Gastrocnemius medialis (tissue), 4 donors: ENCODE results near the gene CYS1. TPM values are rescaled to one million over a fixed set of nuclear protein-coding genes. Genes with fewer than 3 reads are reported as not detected.

Experiments used
- ATAC-seq, 2 donors: fragments of 150-250 bp; one replicate each; pipeline ENCODE4 v1.9.1; 2016
- DNase-seq, 2 donors: peaks; one replicate each; pipeline ENCODE4 v3.0.0-alpha.2; 2019
- H3K27ac ChIP-seq, 4 donors: fragments of 200-600 bp; sonication (generic); 1 replicate in 1 of 4; 2 replicates in 3 of 4; pipeline ENCODE4 v1.5.1; 2016 to 2018; ENCODE audit warnings: mild to moderate bottlenecking in 2 of 4, moderate library complexity in 1 of 4
- H3K27me3 ChIP-seq, 3 donors: fragments of 200-600 bp; sonication (generic) in 2 of 3; 1 replicate in 1 of 3; 2 replicates in 2 of 3; pipeline versions ENCODE4 v1.5.1 to v1.6.0; 2016 to 2019; ENCODE audit warnings: mild to moderate bottlenecking in 1 of 3, moderate library complexity in 1 of 3
- H3K36me3 ChIP-seq, 2 donors: fragments of 200-600 bp; sonication (generic) in 1 of 2; one replicate each; pipeline ENCODE4 v1.5.1; 2017 to 2018
- H3K4me1 ChIP-seq, 2 donors: fragments of 200-600 bp; sonication (generic) in 1 of 2; one replicate each; pipeline ENCODE4 v1.5.1; 2016 to 2017; ENCODE audit warnings: mild to moderate bottlenecking in 2 of 2
- H3K4me3 ChIP-seq, 4 donors: fragments of 200-600 bp; sonication (generic) in 3 of 4; 1 replicate in 1 of 4; 2 replicates in 3 of 4; pipeline ENCODE4 v1.5.1; 2016 to 2019; ENCODE audit warnings: mild to moderate bottlenecking in 2 of 4
- H3K9me3 ChIP-seq, 3 donors: fragments of 200-600 bp; sonication (generic) in 2 of 3; 1 replicate in 1 of 3; 2 replicates in 2 of 3; pipeline ENCODE4 v1.5.1; 2016 to 2019
- POLR2A ChIP-seq, 2 donors: fragments of 450-650 bp; IDR thresholded peaks; one replicate each; pipeline ENCODE4 v1.6.1; 2017; ENCODE audit warnings: antibody characterized with exemption in 2 of 2, mild to moderate bottlenecking in 2 of 2, moderate library complexity in 2 of 2
- in situ Hi-C, 4 donors: fragments of 200-750 bp; cut with MboI; loops; one replicate each; pipeline versions ENCODE4 v1.15.0 to v1.8.0; 2017; ENCODE audit warnings: low sequenced_read_pairs in 4 of 4
- intact Hi-C: fragments of 100-400 bp; cut with DNase I; formaldehyde crosslinking; loops from one replicate; pipeline ENCODE4 v1.15.1; 2023; ENCODE audit warnings: low total_unique reads
- total RNA-seq, 4 donors: library from RNA; depleted of rRNA; stranded (reverse); fragments of >200 nt; gene quantifications; one replicate each; pipeline versions ENCODE4 v1.1.0 to v1.2.3, GENCODE V29; 2016
- TF ChIP-seq, protein P1 (sequence below), 5 experiments: fragments of 450-650 bp in 3 of 5; fragments of 200-600 bp in 2 of 5; sonication (generic) in 2 of 5; IDR thresholded peaks in 4 of 5; conservative IDR thresholded peaks in 1 of 5; 1 replicate in 4 of 5; 2 replicates in 1 of 5; pipeline ENCODE4 v1.5.1; 2016 to 2019; ENCODE audit warnings: antibody characterized with exemption in 5 of 5, mild to moderate bottlenecking in 3 of 5, moderate library complexity in 3 of 5

The CYS1 gene
- total RNA-seq, 4 donors from 2014 or later: 0.10 to 0.42 (median 0.18) TPM; not detected in 1

- Histone ChIP-seq H3K36me3 (peaks cover 0 to 9% of the 10 kb centered on the region in 2 donors), H3K9me3 (no peaks in the 10 kb centered on the region), H3K27me3 (no peaks in the 10 kb centered on the region), H3K4me1 (peaks cover 16 to 26% of the 10 kb centered on the region in 2 donors), H3K4me3 (no peak overlapping the region), H3K27ac (no peak overlapping the region)
- intact Hi-C loops (no loop called here), in situ Hi-C loops (loop anchor here in 1 of 4 donors (25.0 kb wide), 1 partner anchor 221 kb away; the partner anchor contains the start of gene TAF1B)
- ATAC-seq (no peak), DNase-seq (no peak)
- TF ChIP-seq, protein P1, sequence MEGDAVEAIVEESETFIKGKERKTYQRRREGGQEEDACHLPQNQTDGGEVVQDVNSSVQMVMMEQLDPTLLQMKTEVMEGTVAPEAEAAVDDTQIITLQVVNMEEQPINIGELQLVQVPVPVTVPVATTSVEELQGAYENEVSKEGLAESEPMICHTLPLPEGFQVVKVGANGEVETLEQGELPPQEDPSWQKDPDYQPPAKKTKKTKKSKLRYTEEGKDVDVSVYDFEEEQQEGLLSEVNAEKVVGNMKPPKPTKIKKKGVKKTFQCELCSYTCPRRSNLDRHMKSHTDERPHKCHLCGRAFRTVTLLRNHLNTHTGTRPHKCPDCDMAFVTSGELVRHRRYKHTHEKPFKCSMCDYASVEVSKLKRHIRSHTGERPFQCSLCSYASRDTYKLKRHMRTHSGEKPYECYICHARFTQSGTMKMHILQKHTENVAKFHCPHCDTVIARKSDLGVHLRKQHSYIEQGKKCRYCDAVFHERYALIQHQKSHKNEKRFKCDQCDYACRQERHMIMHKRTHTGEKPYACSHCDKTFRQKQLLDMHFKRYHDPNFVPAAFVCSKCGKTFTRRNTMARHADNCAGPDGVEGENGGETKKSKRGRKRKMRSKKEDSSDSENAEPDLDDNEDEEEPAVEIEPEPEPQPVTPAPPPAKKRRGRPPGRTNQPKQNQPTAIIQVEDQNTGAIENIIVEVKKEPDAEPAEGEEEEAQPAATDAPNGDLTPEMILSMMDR (IDR thresholded peaks at IDR 0.05 in 4 of 5, conservative IDR thresholded peaks at IDR 0.05 in 1 of 5): no peak
- no peak for TF ChIP-seq POLR2A (IDR thresholded peaks at IDR 0.05)
Observed at GRCh38 chr2:10058251-10059015, 21.8 kb downstream of the CYS1 start.

DNA sequence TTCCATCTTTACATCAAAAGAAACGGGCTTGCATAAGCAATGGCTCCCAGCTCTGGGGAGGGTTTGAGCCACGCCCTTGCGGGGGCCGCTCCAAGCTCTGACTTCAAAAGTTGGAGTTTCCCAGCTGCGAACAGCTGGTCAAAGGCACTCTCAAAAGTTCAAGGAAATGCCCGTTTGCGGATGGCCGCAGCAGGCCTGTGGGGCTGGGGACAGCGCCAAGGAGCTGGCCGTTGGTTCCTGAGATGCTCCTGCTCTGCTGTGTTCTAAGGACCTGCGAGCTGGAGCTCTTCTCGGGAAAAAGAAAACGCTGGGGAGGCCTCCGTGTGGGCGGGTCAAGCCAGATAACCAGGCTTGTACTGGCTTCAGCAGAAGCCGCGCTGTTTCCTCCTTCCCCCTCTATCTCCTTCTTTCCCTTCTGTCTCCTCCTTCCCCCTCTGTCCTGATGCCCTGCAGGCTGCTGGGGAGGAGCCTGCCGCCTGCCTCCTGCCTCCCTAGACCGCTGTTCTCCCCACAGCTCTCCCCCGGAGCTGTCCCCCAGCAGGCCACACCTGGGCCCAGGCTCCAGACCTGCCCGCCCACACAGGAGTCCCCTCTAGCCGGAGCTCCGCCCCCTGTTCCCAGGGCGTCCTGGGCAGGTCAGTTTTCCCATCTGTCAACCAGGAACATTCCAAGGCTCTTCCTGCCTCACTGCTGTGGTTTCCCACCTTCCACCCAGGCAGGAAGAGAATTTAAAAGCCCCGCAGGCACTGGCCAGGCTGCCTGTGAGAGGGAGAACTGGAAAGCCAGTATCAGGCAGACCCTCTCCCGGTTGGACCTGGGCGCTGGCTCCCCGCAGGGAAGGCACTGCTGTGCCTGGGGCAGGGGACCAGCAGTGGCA is 22.7 kb downstream of the CYS1 start:
- intact Hi-C loops (no loop called here), in situ Hi-C loops (loop anchor here in 1 of 4 donors (25.0 kb wide), 1 partner anchor 220 kb away; the partner anchor contains the start of gene TAF1B)
- ATAC-seq (peak; percentile 14 to 19), DNase-seq (no peak)
- Histone ChIP-seq H3K4me3 (peak overlapping the region in 1 of 4 donors; percentile 21), H3K27me3 (no peaks in the 10 kb centered on the region), H3K36me3 (peaks cover 0 to 17% of the 10 kb centered on the region in 2 donors), H3K27ac (peak overlapping the region in 1 of 4 donors; percentile 52), H3K9me3 (no peaks in the 10 kb centered on the region), H3K4me1 (peaks cover 23 to 35% of the 10 kb centered on the region in 2 donors)
- TF ChIP-seq, protein P1 (IDR thresholded peaks at IDR 0.05 in 4 of 5, conservative IDR thresholded peaks at IDR 0.05 in 1 of 5): no peak
- no peak for TF ChIP-seq POLR2A (IDR thresholded peaks at IDR 0.05)

GRCh38 chr2:10056439-10056838 is 23.8 kb downstream of the CYS1 start:
- H3K4me1 ChIP-seq: peaks cover 23 to 35% of the 10 kb centered on the region in 2 donors
- in situ Hi-C loops: loop anchor here in 1 of 4 donors (25.0 kb wide), 1 partner anchor 219 kb away; the partner anchor contains the start of gene TAF1B
- no peak overlapping the region for H3K27ac ChIP-seq
- TF ChIP-seq POLR2A (IDR thresholded peaks at IDR 0.05): no peak
- TF ChIP-seq, protein P1 (IDR thresholded peaks at IDR 0.05 in 4 of 5, conservative IDR thresholded peaks at IDR 0.05 in 1 of 5): no peak
- H3K4me3 ChIP-seq: no peak overlapping the region
- no peaks in the 10 kb centered on the region for H3K9me3 ChIP-seq
- ATAC-seq (no peak), DNase-seq (no peak)
- H3K36me3 ChIP-seq: peaks cover 0 to 28% of the 10 kb centered on the region in 2 donors
- H3K27me3 ChIP-seq: no peaks in the 10 kb centered on the region
- intact Hi-C loops: no loop called here

DNA sequence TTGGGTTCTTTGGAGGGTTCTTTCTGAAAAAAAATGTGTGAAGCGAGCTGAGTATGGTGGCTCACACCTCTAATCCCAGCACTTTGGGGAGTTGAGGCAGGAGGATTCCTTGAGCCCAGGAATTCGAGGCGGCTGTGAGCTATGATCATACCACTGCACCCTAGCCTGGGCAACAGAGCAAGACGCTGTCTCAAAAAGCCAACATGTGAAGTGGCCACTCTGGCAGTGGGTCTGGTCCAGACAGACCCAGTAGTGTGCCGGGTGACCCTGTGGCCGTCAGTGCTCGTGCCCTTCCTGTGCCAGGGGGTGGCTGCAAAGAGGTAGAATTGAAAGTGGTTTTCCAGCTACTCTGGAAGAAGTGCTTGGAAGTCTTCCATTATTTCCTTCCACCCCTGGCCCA is 25.2 kb downstream of the CYS1 start:
- ATAC-seq: no peak
- intact Hi-C loops: no loop called here

More for the DNA sequence above, 25.2 kb downstream of the CYS1 start:
- H3K27ac ChIP-seq: no peak overlapping the region
- in situ Hi-C loops: loop anchor here in 1 of 4 donors (25.0 kb wide), 1 partner anchor 218 kb away; the partner anchor contains the start of gene TAF1B
- DNase-seq: no peak
- TF ChIP-seq, protein P1 (IDR thresholded peaks at IDR 0.05 in 4 of 5, conservative IDR thresholded peaks at IDR 0.05 in 1 of 5): no peak
- TF ChIP-seq POLR2A (IDR thresholded peaks at IDR 0.05): no peak
- peaks cover 0 to 28% of the 10 kb centered on the region in 2 donors for H3K36me3 ChIP-seq
- peaks cover 23 to 29% of the 10 kb centered on the region in 2 donors for H3K4me1 ChIP-seq
- no peak overlapping the region for H3K4me3 ChIP-seq
- H3K27me3 ChIP-seq: no peaks in the 10 kb centered on the region
- H3K9me3 ChIP-seq: no peaks in the 10 kb centered on the region
